GM10847 (cell line): ENCODE results near the gene SCRT2.

Experiments used
- POLR2A ChIP-seq: IDR thresholded peaks from 2 replicates; pipeline ENCODE4 v1.6.1; 2011; ENCODE audit not compliant: insufficient read length; ENCODE audit errors: extremely low read depth

Gene SCRT2

GRCh38 chr20:665276-665675 lies 10.3 kb downstream of the SCRT2 start:
- TF ChIP-seq POLR2A, result no peak

- TF ChIP-seq POLR2A, result no peak
These were observed 11.0 kb downstream of the SCRT2 start for GRCh38 chr20:664576-664975.

- TF ChIP-seq POLR2A, result no peak
These were observed 11.5 kb downstream of the SCRT2 start for GRCh38 chr20:664151-664550.

- no peak for TF ChIP-seq POLR2A
These were observed 12.1 kb downstream of the SCRT2 start for GRCh38 chr20:663315-664090.

- TF ChIP-seq POLR2A, result no peak
These were observed 13.1 kb downstream of the SCRT2 start for GRCh38 chr20:662277-663192.

GRCh38 chr20:661474-662270 lies 13.9 kb downstream of the SCRT2 start:
- TF ChIP-seq POLR2A, result no peak

- no peak for TF ChIP-seq POLR2A
These were observed 16.8 kb downstream of the SCRT2 start for GRCh38 chr20:658731-659291.

GRCh38 chr20:658202-658601 lies 17.4 kb downstream of the SCRT2 start:
- TF ChIP-seq POLR2A, result no peak

GRCh38 chr20:655726-656624 lies 19.6 kb downstream of the SCRT2 start:
- TF ChIP-seq POLR2A, result no peak

GRCh38 chr20:654417-654750 lies 21.2 kb downstream of the SCRT2 start:
- no peak for TF ChIP-seq POLR2A

- no peak for TF ChIP-seq POLR2A
These were observed 21.8 kb downstream of the SCRT2 start for GRCh38 chr20:653590-654416.

GRCh38 chr20:653110-653589 lies 22.5 kb downstream of the SCRT2 start, which contains the start of gene SRXN1:
Gene SRXN1 (minus strand): TSS chr20:653200. CDS start chr20:653185, 15 bp downstream.
- peak; percentile 51 for TF ChIP-seq POLR2A

- TF ChIP-seq POLR2A, result no peak
These were observed 22.9 kb downstream of the SCRT2 start for GRCh38 chr20:652615-653109.
